ENCODE measurements around the gene UBE2D1. TPM values are rescaled to one million over a fixed set of nuclear protein-coding genes. Genes with fewer than 3 reads are reported as not detected.

Gene UBE2D1
- total RNA-seq (2014; rRNA removed; shearing (Covaris generic)): 23.0 and 27.0 TPM in 2 replicates

DNA sequence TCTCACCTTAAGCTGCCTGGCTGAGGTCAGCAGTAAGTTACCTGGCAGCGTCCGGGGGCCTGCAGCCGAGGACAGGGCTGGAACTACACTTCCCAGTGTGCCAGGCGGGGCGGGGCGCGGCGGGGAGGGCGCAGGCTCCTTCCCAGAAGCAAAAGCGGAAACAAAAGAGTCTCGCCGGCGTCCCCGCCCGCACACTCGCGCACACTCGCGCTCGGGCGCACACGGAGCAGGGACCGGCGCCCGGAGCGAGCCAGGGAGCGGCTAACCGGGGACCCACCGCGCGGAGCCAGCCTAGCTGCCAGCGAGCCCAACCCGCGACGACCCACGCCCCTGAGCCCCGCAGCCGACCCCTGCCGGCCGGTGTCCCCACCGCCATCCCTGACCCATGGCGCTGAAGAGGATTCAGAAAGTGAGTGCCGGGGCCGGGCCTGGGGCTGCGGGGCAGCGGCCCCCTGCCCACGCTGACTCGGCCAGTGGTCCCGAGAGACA, at the start of gene UBE2D1:
TSS of gene UBE2D1 (plus strand) at position 190 of the 489 bp plus-strand sequence. CDS start at position 386, 196 bp downstream.
- DNase-seq (ENCODE audit: low spot score): peak; percentile 64

DNA sequence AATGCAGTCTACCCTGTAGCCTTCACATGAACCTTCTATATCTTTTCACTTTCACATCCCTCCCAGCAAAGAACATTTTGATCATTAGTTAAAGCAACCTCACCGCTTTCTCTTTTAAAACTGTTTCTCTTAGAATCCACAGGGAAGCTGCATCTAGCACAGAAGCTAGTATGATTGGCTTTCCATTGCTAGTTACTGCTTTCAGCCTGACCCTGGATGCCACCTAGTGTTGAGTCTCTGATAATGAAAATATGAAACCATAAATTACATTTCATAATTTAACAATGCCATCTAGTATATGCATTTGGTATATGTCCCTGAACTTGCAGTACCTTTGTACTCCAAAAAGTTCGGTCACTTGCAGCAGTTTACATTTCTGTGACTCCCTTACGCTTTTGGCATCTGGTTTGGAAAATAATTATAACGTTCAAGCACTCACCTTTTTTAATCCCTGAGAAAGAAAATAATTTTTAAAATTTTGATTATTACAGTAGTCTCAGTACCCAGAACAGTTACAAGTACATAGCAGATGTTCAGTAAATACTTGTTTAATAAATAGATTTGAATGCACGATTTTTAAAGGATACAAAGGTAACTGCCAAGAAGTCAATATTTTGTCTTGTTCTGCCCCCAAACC, 43.1 kb upstream of the UBE2D1 start:
- peak; percentile 19 for DNase-seq (ENCODE audit: low spot score)

DNA sequence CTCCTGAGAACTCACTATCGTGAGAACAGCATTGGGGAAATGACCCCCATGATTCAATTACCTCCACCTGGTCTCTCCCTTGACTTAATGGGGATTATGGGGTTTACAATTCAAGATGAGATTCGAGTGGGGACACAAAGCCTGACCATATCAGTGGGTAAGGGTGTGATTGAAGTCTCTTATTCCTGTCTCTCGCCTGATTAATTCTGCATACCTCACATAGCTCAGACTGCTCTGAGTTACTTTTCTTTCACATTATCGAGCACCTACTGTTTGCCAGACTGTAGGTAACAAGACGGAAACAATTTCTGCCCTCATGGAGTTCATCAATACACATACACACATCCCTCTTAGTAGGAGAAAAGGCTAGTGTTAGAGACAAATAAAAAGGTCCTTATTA, 40.8 kb upstream of the UBE2D1 start:
- DNase-seq (ENCODE audit: low spot score): no peak

DNA sequence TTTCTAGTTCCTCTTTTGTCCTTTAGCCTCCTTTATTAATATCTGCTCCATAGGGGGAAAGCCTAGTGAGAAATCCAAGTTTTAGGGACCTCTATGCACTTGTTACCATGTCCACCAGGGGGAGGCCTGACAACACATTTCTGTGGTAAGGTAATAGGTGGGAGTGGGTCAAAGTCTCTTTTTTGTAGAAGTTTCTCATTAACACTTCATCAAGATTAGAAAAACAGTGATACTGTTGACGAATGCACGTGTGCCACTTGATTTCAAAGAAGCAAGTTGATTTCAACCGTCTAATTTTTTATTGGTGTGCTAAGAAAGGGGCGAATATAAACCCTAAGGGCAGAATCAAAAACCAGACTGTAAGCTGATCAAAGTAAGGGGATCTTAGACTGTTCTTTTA, 35.2 kb upstream of the UBE2D1 start:
- DNase-seq (ENCODE audit: low spot score): peak; percentile 32

DNA sequence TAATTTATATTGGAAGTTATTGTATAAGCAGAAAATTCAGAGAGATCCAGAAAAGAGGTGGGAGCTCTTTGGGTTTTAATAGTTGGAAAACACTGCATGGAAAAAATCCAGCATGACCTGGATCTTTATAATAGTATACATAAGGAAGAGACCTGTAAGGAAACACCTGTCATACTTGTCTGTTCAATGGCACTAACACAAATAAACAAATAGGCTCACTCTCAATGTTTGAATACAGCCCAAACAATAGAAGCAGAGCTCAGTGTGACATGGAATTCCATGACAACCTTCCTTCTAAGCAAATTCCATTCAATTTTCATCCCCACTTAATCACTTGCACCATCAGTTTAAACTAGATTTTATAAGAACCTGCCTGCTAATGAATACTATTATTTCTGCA, 34.1 kb upstream of the UBE2D1 start:
- no peak for DNase-seq (ENCODE audit: low spot score)

DNA sequence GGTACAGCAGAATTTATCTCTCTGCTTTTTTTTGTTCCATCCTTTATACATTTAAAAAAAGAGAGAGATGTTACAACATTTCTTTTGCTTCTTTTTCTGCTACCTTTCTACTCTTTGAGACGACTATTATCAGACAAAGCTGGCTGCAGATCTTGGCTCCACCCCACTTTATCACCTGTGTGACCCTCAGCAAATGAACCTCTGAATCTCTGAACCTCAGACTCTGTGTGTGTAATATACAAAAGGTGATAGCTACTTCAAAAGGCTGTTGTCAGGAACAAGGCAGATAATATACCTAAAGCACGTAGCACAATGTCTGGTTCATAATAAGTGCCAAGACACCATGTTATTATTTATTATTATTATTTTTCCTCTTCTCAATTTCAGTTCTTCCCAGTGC, 32.6 kb upstream of the UBE2D1 start:
- DNase-seq (ENCODE audit: low spot score): no peak

DNA sequence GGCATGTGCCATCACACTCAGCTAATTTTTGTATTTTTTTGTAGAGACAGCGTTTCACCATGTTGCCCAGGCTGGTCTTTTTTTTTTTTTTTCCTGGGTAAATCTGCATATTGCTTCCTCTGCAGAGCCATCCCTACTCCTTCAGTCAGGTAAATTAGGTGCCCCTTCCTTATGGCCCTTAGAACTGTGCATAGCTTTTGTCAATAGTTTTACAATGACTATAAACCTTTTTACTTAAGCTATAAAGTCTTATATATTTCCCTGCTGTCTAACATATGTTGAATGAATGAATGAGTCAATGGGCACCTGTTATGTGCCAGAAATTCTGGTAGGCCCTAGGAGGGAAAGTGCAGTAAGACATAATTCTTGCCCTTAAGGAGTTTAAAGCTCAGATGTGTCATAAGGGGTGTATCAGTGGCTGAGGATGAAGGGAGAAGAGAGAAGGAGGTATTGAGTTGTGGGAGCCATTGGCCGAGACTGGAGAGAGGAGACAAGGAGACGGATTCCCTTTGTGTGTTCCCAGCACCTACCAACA, 30.6 kb upstream of the UBE2D1 start:
- no peak for DNase-seq (ENCODE audit: low spot score)

DNA sequence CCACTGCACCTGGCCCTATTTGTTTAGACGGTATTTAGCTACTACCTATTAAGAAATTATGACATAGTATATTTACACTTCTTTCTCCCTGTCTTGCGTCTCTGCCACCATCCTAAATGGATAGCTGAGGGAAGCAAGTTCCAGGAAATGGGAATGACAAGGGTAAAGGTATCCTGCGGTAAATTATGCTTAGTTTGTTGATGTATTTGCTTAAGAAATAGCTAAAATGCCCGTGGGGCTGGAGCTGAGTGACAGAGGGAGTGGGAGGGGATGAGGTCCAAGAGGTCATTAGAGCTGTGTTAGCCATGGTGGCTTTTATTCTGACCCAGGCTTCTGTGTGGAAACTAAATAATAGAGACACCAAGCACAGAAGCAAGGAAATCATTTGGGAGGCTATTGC, 29.0 kb upstream of the UBE2D1 start:
- DNase-seq (ENCODE audit: low spot score): no peak

DNA sequence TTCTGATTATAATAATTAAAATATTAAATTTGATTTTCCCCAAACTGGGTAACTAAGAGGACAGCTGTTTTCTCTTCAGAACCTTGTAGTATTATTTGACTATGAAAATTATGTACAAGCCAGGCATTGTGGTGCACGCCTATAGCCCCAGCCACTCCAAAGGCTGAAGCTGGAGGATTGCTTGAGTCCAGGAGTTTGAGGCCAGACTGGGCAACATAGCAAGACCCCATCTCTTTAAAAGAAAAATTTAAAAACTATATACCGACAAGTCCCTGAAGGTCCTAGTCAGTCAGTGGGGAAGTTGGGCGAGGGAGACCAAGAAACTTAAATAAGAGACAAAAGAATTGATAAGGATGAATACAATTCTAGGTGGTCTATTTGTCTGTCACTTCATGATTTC, 27.1 kb upstream of the UBE2D1 start:
- no peak for DNase-seq (ENCODE audit: low spot score)

DNA sequence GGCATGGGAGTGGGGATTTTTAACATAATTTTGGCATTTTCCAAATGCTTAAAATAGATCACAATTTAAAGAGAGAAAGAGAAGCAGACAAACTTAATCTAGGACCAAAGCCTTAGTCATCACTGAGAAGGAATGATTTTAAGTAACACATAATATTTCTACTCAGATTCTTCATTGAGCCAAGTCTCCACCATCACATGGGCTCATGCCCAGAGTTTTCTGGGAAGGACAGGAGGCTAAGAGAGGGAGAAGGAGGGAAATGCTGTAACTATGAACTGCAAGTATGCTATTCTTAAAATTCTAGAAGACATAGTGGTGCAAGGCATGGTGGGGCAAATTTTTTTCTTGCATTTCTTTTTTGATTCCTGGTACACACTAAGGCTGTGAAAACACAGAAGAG, 23.8 kb upstream of the UBE2D1 start:
- no peak for DNase-seq (ENCODE audit: low spot score)

DNA sequence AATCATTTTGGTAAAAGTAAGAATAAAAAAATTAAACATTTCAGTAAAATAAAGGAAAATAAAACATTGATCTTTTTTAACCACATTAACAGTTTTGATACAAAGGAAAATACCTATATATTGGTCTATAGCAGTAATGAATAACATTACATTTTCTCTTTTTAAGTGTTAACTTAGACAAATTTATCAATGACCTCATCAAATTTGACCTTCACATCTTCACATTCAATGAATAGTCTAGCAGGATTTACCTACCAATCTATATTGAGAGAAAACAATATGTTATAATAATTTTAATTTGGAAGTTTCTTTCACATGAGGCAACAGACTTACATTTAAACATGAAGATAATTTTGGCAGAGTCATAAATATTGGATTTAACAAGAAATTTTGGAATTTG, 17.9 kb upstream of the UBE2D1 start:
- DNase-seq (ENCODE audit: low spot score): no peak

DNA sequence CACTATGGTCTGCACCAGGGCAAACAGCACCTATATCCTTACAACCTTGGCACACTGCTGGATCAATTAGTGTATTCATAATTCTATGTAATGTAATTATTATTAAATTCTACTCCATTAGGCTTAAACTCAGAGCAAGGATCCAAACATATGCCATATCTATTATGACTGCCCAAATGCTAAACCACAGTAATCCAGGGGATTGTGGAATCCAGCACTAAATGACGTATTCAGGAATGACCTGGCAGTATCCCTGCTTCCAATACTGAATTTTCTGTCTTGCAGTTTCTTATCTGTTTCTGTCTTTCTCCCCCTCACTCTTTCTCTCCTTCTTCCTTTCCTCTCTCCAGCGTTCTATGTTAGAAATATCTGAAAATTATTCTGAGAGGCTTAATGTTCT, 16.5 kb upstream of the UBE2D1 start:
- DNase-seq (ENCODE audit: low spot score): no peak

DNA sequence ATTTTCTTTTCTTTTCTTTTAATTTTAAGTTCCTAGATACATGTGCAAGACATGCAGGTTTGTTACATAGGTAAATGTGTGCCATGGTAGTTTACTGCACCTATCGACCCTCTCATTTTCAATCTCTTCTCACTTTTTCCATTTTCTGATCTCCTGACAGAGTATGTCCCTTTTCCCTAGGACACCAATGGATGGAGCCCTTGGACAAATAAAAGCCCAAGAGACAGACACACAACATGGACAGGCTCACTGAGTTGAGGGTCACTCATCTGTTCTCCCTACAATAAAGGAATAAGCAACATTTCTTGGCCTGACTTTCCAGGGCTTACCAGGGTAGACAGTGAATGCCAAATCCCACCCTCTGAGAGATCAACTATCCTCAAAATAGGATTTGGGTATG, 15.2 kb upstream of the UBE2D1 start:
- no peak for DNase-seq (ENCODE audit: low spot score)

DNA sequence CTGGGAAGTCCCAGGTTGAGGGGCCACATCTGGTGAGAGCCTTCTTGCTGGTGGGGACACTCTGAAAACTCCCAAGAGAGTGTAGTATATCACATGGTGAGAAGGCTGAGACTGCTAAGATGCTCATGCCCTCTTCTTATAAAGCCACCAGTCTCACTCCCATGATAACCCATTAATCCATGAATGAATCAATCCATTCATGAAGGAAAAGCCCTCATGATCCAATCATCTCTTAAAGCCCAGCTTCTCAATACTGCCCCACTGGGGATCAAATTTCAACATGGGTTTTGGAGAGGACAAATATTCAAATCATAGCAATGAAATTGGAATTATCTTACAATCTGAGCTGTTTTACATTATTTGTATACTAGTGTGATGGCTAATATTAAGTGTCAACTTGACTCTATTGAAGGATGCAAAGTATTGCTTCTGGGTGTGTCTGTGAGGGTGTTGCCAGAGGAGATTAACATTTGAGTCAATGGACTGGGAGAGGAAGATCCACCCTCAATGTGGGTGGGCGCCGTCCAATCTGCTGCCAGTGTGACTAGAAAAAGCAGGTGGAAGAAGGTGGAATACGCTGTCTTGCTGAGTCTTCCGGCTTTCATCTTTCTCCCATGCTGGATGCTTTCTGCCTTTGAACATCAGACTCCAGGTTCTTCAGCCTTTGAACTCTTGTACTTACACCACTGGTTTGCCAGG, 14.3 kb upstream of the UBE2D1 start:
- DNase-seq (ENCODE audit: low spot score): no peak

DNA sequence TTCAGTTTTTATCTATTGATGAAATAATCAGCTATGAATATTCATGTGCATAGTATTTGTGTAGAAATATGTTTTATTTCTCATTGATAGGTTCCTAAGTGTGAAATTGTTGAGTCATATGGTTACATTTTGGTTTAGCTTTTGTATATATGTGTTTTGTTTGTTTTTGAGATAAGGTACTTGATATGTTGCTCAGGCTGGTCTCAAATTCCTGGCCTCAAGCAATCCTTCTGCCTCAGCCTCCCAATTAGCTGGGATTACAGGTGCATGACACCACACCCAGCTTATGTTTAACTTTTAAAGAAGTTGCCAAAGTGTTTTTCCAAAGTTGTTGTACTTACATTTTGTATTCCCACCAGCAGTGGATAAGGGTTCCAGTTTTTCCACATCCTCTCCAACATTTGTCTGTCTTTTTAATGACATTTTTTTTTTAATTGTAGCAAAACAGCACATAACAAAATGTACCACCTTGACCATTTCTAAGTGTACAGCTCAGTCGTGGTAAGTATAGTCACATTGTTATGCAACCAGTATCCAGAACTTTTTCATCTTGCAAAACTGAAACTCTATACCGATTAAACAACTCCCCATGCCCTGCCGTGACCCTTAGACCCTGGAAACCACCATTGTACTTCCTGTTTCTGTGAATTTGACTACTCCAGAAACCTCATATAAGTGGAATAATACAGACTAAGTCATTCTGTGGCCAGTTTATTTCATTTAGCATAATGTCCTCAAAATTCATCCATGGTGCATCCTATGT, 12.6 kb upstream of the UBE2D1 start:
- DNase-seq (ENCODE audit: low spot score): peak; percentile 57

DNA sequence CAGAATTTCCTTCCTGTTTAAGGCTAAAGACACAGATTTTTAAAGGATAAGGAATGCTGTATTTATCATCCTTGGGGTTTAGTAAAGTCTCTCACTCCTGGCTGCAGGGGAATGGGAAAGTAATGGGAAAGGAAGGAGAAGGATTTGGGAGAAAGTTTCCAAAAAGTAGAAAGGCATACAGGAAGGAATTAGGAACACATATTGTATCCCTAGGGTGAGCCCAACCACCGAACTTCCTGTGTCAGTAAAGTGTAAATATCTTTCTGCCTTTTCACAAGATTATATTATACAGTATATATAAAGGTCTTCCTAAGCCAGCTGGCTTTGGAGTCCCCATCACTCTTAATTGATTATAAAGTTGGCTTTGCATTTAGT, 12.0 kb upstream of the UBE2D1 start:
- no peak for DNase-seq (ENCODE audit: low spot score)

DNA sequence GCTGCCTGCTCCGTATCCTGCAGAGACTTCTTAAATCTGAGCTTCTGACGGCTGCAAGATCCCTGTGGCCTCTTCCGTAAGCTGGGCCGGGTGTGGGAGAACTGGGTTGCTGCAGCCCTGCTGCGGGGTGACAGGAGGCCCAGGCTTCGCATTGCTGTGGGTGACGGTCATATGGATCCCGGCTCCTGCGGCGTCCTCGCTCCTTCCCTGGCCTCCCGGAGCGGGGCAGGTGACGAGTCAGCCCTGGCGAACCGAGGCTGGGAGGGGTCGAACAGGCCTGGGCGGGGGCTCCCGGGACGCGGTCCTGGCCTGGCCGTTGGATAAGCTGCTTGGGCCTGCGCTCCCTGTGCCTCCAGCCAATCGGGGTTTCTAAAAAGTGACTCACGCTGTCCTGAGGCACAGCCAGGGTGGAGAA, 7.8 kb upstream of the UBE2D1 start:
- no peak for DNase-seq (ENCODE audit: low spot score)

DNA sequence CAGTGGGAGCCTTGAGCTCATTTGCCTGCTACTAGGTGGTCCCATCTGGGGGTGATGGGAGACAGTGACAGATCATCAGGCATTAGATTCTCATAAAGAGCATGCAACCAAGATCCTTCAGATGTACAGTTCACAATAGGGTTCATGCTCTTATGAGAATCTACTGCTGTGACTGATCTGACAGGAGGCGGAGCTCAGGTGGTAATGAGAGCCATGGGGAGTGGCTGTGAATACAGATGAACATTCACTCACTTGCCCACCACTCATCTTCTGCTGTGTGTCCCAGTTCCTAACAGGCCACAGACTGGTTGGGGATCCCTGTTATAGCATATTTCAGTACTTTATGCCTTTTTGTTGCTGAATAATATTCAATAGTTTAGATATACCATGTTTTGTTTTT, 6.6 kb upstream of the UBE2D1 start:
- no peak for DNase-seq (ENCODE audit: low spot score)

DNA sequence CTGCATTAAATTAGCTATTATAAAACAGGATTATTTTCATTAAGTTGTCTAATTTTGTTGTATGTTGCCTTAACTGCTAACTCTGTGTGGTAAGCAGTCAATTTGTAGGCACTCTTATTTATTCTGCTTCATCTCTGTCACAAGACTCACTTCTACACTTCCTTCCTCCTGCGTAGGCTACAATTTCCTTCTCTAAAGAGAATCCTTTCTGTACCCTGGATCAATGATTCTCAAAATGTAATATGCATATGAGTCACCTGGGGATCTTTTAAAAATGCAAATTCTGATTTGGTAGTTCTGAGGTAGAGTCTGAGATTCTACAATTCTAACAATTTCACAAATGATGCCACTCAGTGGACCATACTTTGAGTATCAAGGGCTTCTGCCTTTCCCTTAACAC, 4.4 kb upstream of the UBE2D1 start:
- no peak for DNase-seq (ENCODE audit: low spot score)

DNA sequence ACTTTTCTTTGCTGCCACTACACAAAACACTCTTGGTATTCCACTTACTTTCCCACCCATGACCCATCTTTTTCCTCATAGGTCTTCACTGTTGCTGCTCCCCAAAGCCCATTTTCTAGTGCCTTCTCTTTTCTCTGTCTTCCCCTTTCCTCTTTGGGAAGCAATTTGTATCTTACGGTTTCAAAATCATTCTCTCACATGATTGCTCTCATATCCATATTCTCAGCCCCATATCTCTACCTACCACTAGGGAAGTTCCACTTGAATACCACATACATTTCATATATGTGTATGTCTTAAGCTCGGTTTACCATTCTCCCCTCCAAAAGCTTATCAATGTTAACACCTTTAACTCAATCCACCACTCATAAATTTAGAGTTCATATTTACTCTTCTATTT, 3.2 kb upstream of the UBE2D1 start:
- DNase-seq (ENCODE audit: low spot score): no peak

DNA sequence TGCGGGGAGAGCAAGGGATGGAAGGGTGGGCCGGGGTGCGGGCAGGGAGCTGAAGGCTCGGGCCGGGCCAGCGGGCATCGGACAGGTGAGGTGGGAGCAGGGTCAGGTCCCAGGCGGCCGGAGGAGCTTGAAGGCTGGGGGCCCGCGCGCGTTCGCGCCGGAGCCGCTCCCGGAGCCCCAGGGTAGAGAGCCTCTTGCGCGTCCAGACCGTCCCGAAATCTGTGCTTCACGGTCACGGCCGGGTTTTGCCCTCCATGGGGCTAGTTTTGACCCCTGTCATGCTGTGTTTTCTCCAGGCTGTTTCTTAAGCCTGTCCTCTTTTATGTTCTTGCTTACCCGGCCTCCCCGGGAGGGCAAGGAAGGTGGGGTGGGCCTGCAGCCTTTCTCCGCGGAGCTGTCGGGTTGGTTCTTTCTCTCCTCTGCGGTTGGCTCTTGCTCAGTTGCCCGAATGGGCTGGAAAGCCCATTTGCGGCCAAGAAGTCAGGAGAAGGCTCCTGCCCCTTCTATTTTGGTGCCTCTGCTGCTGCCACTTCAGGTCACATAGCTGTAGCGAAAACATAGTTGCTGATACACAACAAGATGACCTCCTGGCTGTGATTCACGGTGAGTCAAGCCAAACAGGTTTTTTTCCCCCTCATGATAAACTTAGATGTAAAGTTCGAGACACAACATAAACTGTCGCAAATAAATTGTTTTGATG, 650 bp downstream of the UBE2D1 start:
- DNase-seq (ENCODE audit: low spot score): no peak

DNA sequence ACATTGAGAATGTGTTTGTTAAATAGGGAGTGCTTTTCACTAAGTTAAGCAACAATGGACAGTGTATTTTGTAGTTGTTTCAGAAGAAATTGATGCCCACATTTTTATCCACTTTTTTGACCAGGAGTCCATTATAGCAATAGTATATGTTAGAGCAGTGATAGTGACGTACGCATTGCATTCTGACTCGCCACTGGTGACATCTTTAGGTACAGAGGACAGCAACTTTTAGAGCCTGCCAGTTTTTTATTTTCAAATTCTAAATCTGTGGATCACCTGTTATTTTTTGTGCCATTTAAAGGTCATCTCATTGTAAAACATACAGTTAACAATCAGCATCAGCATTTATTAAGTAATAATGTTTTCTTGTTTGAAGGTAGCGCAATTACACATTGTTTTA, 1.4 kb downstream of the UBE2D1 start:
- no peak for DNase-seq (ENCODE audit: low spot score)
